GM12865 (cell line): Measurements from ENCODE around the gene FLACC1.

Source experiments
- DNase-seq: peaks from one replicate; pipeline ENCODE4 v3.0.0; 2010; ENCODE audit warnings: low read depth
- H3K4me3 ChIP-seq: 2 replicates; pipeline ENCODE4 v1.5.1; 2011; ENCODE audit warnings: mild to moderate bottlenecking, low read depth, low read length, control low read depth
- CTCF ChIP-seq: IDR thresholded peaks from 2 replicates; pipeline ENCODE4 v1.5.1; 2011; ENCODE audit warnings: low read length, control low read depth, low read depth, inconsistent platforms; ENCODE audit not compliant: insufficient read depth; ENCODE audit errors: missing control alignments

The FLACC1 gene

GRCh38 chr2:201350879-201351278, 6.3 kb downstream of the FLACC1 start:
- TF ChIP-seq CTCF: no peak
- no peak for DNase-seq
- H3K4me3 ChIP-seq: no peak overlapping the region

- no peak overlapping the region for H3K4me3 ChIP-seq
- no peak for TF ChIP-seq CTCF
- DNase-seq: no peak
Measured at GRCh38 chr2:201349601-201350000, 7.5 kb downstream of the FLACC1 start.

- H3K4me3 ChIP-seq: no peak overlapping the region
- DNase-seq: no peak
- TF ChIP-seq CTCF: no peak
Measured at GRCh38 chr2:201348758-201349157, 8.4 kb downstream of the FLACC1 start.

- H3K4me3 ChIP-seq: no peak overlapping the region
- no peak for DNase-seq
Measured at GRCh38 chr2:201347138-201347537, 10.0 kb downstream of the FLACC1 start.

GRCh38 chr2:201345625-201346213, 11.4 kb downstream of the FLACC1 start:
- no peak for DNase-seq
- no peak overlapping the region for H3K4me3 ChIP-seq

More at GRCh38 chr2:201347138-201347537, 10.0 kb downstream of the FLACC1 start:
- no peak for TF ChIP-seq CTCF

GRCh38 chr2:201344663-201345366, 12.3 kb downstream of the FLACC1 start:
- peak; percentile 47 for DNase-seq
- no peak overlapping the region for H3K4me3 ChIP-seq
- peak; percentile 22 for TF ChIP-seq CTCF

More at GRCh38 chr2:201345625-201346213, 11.4 kb downstream of the FLACC1 start:
- no peak for TF ChIP-seq CTCF
